Hypothalamus (tissue), 51 donors: Measurements from ENCODE around the gene SLMAP.
A peak's percentile ranks its signal among the peaks of the same experiment; 100 is the strongest.
"Not testable (repeated sequence)": the region's sequence is repeated elsewhere in the genome, so short reads cannot be mapped to it uniquely, and the experiment has no call there.

Experiments used
- DNase-seq, 51 donors: peaks; one replicate each; lab custom pipeline; 2025; lab: John Stamatoyannopoulos, UW

SLMAP gene

DNA sequence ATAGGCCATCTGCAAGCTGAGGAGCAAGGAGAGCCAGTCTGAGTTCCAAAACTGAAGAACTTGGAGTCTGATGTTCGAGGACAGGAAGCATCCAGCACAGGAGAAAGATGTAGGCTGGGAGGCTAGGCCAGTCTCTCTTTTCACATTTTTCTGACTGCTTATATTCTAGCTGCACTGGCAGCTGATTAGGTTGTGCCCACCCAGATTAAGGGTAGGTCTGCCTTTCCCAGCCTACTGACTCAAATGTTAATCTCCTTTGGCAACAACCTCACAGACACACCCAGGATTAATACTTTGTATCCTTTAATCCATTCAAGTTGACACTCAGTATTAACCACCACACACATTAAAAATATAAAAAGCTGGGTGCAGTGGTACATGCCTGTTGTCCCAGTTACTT, 113.0 kb downstream of the SLMAP start:
- DNase-seq: not testable (repeated sequence)

DNA sequence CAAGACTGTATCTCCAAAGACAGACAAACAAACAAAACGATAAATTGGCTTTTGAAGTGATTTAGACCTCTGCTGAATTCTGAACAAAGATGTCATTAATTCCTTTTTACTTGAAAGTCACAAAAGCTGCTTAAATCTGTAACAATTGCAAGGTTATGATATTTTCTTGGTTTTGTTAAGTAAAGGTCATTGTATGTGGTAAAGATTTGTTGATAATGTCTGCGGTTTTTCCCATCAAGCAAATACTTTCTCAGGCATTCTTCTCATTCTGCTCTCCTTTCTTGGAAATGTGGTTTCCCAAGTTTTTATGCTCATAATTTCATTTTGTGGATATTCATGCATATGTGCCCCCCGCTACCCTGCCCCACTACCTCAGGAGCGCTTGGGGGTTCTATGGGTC, 116.5 kb downstream of the SLMAP start:
- DNase-seq: no peak

GRCh38 chr3:57876632-57877031, 120.5 kb downstream of the SLMAP start:
- DNase-seq: no peak

DNA sequence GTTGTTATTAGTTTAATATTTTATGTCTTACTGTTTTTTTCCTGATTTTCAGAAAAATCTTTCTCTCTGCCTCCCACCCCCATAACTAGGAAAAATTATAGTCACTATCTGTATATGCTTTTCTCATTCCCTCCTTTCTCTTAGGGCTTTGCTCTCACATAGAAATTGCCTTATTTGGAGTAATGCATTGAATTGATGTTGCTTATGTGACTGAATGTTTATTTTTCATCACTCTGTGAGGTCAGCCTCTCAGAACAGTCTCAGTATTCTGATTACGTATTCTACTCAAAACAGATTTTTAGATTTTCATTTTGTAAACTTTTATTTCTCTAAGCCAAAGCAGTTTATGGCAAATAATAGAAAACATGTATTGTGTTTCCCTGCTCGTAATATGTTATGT, 121.0 kb downstream of the SLMAP start:
- DNase-seq: no peak

DNA sequence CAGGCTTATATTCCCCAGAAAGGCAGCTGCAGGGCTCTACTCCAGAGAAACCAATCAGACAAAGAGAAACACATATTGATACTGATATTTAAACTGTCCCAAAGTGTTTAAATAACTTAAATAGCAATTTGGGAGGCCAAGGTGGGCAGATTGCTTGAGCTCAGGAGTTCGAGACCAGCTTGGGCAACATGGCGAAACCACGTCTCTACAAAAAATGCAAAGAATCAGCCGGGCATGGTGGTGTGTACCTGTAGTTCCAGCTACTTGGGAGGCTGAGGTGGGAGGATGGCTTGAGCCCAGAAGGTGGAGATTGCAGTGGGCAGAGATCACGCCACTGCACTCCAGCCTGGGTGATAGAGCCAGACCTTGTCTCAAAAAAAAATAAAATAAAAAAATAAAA, 128.3 kb downstream of the SLMAP start:
- DNase-seq: not testable (repeated sequence)

DNA sequence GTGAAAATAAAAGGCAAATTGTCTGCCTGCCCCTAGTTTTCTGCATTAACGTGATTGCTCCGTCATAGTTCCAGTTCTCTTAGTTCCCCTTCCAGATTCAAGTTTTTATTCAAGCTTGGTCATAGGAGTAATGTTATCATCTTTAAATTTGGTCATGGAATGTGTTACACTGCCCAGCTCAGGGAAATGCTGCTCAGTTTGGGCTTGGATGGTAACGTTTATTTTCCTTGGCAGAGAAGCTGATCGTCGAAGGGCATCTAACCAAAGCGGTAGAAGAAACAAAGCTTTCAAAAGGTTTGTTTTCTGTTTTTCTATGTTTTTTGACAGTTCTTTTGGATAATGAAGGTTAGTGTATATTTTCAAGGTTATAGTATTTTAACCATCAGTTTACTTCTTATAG, 133.7 kb downstream of the SLMAP start:
- DNase-seq: no peak

DNA sequence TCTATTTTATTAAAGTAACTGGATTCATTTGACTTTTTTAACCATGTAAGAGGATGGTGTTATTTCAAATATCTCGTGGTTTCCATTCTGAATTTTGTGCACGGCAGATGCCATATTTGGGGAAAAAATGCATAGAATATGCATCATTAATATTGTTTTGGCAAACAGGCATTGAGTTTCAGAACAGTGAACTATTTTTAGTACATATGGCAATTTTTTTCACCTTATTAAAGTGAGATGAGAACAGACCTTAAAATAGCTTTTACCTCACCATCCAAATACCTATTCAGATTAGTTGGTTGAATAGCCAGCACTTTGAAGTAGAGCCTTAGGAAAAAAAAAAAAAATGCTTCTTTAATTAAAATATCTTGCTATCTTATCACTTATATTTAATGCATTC, 134.8 kb downstream of the SLMAP start:
- DNase-seq: no peak

GRCh38 chr3:57892423-57892822, 136.3 kb downstream of the SLMAP start:
- DNase-seq: no peak

DNA sequence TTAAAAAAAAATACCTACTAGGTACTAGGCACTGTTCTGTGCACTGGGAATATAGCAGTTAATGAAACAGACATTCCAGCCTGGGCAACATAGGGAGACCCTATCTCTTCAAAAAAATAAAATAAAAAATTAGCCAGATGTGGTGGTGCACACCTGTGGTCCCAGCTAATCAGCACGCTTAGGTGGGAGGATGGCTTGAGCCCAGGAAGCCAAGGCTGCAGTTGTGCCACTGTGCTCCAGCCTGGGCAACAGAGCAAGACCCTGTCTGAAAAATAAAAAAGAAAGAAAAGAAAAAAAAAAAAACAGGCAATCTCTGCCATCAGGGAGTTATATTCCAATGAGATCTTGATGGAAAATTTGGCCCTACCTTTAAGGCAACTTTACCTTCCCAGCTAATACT, 137.0 kb downstream of the SLMAP start:
- DNase-seq: no peak

DNA sequence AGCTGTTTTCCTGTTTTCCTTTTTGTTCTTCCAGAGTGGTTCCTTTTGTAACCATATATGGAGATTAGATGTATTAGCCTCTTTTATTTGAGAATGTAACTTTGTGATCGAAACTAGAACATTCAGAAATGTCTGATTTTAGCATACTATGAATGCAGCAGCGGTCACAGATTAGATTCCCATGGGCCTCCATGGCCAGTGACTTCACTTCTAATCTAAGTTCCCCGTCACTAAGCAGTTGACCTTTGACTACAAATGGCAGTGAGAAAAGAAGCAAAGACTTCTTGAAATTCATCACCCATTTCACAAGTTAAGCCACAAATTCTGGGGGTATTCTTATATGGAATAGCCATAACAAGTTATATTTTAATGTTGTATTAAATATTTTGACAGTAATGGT, 137.6 kb downstream of the SLMAP start:
- DNase-seq: no peak

GRCh38 chr3:57896031-57896430, 139.9 kb downstream of the SLMAP start:
- peak in 3 of 51 donors; percentile 2 to 6 (median 4) for DNase-seq

GRCh38 chr3:57896691-57897090, 140.6 kb downstream of the SLMAP start:
- DNase-seq: no peak

GRCh38 chr3:57900786-57901185, 144.7 kb downstream of the SLMAP start:
- no peak for DNase-seq

DNA sequence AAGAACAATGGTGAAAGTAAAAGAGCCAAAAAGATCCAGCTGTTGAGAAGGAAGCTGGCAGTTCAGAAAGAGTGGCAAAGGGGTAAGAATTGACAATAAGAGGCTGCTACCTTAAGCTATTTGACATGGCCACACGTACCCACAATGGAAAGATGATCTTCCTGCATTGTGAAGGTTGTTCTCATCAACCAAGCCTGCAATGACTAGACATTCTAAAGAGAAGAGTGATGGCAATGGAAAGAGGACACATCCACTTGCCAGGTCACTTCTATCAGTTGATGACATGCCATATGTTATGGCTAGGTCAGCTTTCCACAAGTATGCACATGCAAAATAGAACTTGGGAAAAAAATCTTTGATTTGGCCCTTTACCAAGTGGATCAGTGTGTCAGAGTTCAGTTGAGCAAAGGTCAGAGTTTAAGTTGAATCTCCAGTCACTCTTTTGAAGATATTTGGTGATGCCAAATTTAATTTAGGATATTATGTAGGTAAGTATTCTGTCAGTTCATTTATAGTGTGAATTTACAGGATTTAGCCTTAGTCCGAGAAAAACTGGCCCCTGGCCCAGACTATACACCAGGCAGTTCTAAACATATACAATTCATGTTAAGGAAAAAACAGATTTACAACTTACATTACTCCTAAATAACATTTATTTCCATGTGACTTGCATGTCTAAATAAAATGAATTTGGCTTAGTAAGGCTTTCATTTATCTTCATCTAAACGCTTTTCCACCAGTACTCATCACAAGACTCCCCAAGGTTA, 147.2 kb downstream of the SLMAP start:
- no peak for DNase-seq

GRCh38 chr3:57910990-57911389, 154.9 kb downstream of the SLMAP start:
- no peak for DNase-seq

DNA sequence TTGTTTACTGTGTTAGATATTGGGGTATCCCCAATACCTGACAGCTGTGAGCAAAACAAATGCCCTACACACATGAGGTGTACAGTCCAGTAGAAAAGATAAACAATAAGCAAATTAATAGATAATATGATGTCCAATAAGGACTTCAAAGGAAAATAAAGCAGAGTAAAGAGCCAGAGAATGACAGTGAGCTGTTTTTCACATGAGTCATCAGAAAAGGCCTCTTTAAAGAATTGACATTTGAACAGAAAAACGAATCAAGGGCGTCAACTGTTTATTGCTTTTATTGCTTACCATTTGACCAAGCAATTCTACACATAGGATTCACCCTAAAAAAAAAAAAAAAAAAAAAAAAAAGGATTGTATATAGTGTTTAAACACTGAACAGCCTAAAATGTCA, 155.5 kb downstream of the SLMAP start:
- no peak for DNase-seq

DNA sequence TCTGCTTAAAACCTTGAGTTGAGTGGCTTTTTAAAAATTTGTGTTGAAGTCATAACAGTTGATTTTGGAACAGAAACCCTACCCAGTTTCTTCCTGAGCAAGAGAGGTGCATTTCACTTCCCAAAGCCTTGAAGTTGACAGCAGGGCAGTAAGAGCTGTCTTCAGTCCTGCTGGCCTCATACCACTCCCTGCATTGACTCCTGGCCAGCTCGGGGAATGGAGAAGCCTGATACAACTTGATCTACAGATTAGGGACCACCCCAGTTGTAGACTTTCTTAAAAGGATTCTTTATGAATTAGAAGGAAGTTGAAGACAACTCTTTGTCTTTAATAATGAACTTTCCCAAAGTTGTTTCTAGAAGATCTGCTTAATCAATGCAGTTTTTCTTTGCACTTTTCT, 161.5 kb downstream of the SLMAP start:
- DNase-seq: no peak

- no peak for DNase-seq
These were observed 162.2 kb downstream of the SLMAP start for GRCh38 chr3:57918123-57918837.

DNA sequence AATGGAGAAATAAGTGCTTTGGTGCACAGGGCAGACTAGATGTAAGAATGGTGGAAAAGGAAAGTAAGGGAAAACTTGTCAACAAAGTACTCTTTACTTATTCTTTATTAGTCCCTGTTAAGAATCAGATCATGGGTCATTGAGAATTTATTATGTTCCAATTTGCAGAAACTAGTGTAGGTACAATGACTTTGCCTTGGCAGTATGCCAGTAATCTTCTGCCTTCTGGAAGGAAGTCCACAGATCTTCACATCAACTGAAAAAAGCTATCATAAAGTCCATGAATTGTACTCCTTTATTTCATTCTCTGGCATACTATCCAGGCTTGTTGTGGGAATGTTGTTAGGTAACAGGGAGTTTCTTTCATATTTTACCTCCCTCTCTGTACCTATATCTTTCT, 163.9 kb downstream of the SLMAP start:
- no peak for DNase-seq

DNA sequence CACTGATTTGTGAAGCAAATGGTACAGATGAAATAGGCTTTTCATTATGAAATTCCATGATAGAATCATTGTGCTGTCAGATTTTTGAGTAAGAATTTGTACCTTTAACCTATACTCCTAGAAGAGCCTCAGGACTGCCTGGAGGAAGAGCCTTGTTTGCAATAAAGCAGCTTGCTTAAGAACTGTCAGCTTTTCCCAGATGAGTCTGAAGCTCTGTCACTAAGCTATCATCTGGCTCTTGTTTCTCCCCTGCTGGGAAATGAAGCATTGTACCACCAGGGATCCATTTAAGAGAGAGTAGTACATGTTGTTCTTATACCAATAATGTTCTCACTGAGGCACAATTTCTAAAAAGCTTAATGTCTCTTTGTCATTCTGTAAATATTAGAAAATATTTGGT, 167.0 kb downstream of the SLMAP start:
- no peak for DNase-seq

DNA sequence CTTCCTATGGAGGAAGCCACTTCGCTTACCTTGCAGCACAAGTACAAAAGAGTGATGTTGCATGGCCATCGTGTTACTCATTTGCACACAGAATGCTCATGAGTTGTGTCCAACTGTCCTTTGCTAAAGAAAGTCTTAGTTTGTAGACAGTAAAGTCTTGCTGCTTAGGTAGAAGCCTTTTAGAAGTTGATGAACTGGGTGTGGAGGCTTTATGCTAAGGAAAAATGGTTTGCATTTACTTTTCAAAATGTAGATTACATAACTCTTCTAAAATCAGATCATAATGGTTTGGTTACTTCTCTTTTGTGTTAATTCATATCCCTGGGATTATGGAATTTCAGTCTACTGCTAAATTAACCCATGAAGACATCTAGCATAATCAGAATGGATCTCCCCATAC, 167.6 kb downstream of the SLMAP start:
- DNase-seq: no peak

DNA sequence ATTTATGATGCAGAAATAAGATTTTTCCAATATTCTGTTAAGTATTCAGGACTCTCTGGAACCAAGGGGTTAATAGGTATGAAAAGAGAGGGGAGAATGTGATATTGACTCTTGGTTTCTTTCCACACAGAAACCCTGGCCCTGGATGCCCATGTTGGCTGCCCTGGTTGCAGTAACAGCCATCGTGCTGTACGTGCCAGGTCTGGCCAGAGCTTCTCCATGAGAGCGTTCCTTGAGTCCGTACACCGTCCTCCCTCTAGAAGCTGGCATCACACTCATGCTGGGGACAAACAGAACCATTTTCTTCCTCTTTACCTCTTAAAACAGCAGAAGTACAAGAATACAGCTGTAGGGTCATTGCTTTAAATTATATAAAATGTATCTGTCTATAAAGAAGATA, 171.1 kb downstream of the SLMAP start:
- DNase-seq: no peak
